Naive B cell (primary cell): Measurements from ENCODE around the gene RPL28. TPM values are rescaled to one million over a fixed set of nuclear protein-coding genes. Genes with fewer than 3 reads are reported as not detected.
"Not testable (repeated sequence)": the region's sequence is repeated elsewhere in the genome, so short reads cannot be mapped to it uniquely, and the experiment has no call there.

Experiments used
- ATAC-seq, 2 donors: fragments of 150-1000 bp; cut with Tn5 transposase; 2 replicates each; pipeline ENCODE4 v1.10.0; 2021; ENCODE audit warnings: low read depth in 2 of 2, mild to moderate bottlenecking in 2 of 2, moderate library complexity in 2 of 2
- DNase-seq: peaks from one replicate; pipeline ENCODE4 v3.0.0; 2022
- H3K27ac Mint-ChIP-seq, 6 donors: one replicate each; pipeline ENCODE4 v1.8.0; 2020 to 2022; ENCODE audit warnings: mild to moderate bottlenecking in 6 of 6, mixed read lengths in 6 of 6, moderate library complexity in 5 of 6, inconsistent platforms in 2 of 6
- H3K27me3 Mint-ChIP-seq, 3 donors: one replicate each; pipeline ENCODE4 v1.8.0; 2021 to 2022; ENCODE audit warnings: mixed read lengths in 3 of 3, mild to moderate bottlenecking in 1 of 3
- H3K36me3 Mint-ChIP-seq, 2 donors: one replicate each; pipeline ENCODE4 v1.8.0; 2020 to 2022; ENCODE audit warnings: mixed read lengths in 2 of 2, inconsistent platforms in 1 of 2, mild to moderate bottlenecking in 1 of 2
- H3K4me1 Mint-ChIP-seq, 3 donors: one replicate each; pipeline ENCODE4 v1.8.0; 2020 to 2022; ENCODE audit warnings: mixed read lengths in 3 of 3, inconsistent platforms in 1 of 3, mild to moderate bottlenecking in 1 of 3, moderate library complexity in 1 of 3
- H3K4me3 Mint-ChIP-seq, 8 donors: one replicate each; pipeline ENCODE4 v1.8.0; 2020 to 2022; ENCODE audit warnings: mild to moderate bottlenecking in 8 of 8, mixed read lengths in 8 of 8, moderate library complexity in 8 of 8, inconsistent platforms in 2 of 8
- H3K9me3 Mint-ChIP-seq, 7 donors: one replicate each; pipeline ENCODE4 v1.8.0; 2020 to 2022; ENCODE audit warnings: mixed read lengths in 7 of 7, mild to moderate bottlenecking in 5 of 7, inconsistent platforms in 2 of 7, moderate library complexity in 1 of 7
- polyA plus RNA-seq, 6 donors: library from polyadenylated mRNA; unstranded; fragments of 300-500 nt; fragmentation: Illumina TruSeq; gene quantifications; one replicate each; pipeline ENCODE4 v1.2.3, GENCODE V29; 2021; ENCODE audit warnings: low read depth in 6 of 6

RPL28 gene
- polyA plus RNA-seq, 6 donors from 2014 or later: 229 to 734 (median 601) TPM

- H3K36me3 Mint-ChIP-seq: peaks cover 0 to 25% of the 10 kb centered on the region in 2 donors
- peaks cover 22 to 32% (median 32%) of the 10 kb centered on the region in 3 donors for H3K4me1 Mint-ChIP-seq
- peak overlapping the region in 1 of 6 donors; percentile 87 for H3K27ac Mint-ChIP-seq
- H3K9me3 Mint-ChIP-seq: peaks cover 0 to 14% (median 4%) of the 10 kb centered on the region in 7 donors
- H3K4me3 Mint-ChIP-seq: no peak overlapping the region
- peaks cover 47 to 78% (median 73%) of the 10 kb centered on the region in 3 donors for H3K27me3 Mint-ChIP-seq
- no peak for DNase-seq
- no peak for ATAC-seq
These were observed 53.3 kb downstream of the RPL28 start for GRCh38 chr19:55439052-55439451.

GRCh38 chr19:55440411-55441105, 54.8 kb downstream of the RPL28 start:
- Mint-ChIP-seq H3K9me3 (peaks cover 0 to 14% (median 4%) of the 10 kb centered on the region in 7 donors), H3K36me3 (peaks cover 0 to 25% of the 10 kb centered on the region in 2 donors), H3K4me1 (peaks cover 22 to 35% (median 32%) of the 10 kb centered on the region in 3 donors), H3K4me3 (peak overlapping the region in 6 of 8 donors; percentile 34 to 72 (median 64)), H3K27ac (peak overlapping the region in 2 of 6 donors; percentile 10 to 26), H3K27me3 (peaks cover 60 to 92% (median 85%) of the 10 kb centered on the region in 3 donors)
- DNase-seq: no peak
- ATAC-seq: no peak

DNA sequence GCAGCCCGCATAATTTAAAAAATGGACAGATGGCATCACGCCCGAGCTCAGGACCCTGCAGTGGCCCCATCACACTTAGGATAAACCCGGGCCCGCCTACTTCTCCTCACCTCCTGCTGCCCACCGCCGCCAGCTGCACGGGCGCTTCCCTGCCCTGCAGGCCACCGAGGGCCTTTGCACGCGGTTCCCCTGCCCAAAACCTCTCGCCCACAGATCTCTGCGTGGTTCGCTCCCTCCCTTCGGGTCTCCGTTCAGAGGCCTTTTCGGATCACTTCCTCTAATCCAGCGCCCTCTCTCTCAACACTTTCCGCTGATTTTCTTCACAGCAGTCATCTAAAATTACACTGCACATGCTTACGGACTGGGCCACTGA, 55.6 kb downstream of the RPL28 start:
- peak overlapping the region in 3 of 6 donors; percentile 26 to 51 (median 33) for H3K27ac Mint-ChIP-seq
- ATAC-seq: peak; percentile 56 to 64
- H3K4me3 Mint-ChIP-seq: peak overlapping the region; percentile 34 to 84 (median 63)
- H3K9me3 Mint-ChIP-seq: peaks cover 0 to 14% (median 4%) of the 10 kb centered on the region in 7 donors
- no peak for DNase-seq
- peaks cover 65 to 92% (median 91%) of the 10 kb centered on the region in 3 donors for H3K27me3 Mint-ChIP-seq
- H3K36me3 Mint-ChIP-seq: peaks cover 0 to 25% of the 10 kb centered on the region in 2 donors
- H3K4me1 Mint-ChIP-seq: peaks cover 22 to 35% (median 32%) of the 10 kb centered on the region in 3 donors

GRCh38 chr19:55441692-55442321, 56.1 kb downstream of the RPL28 start:
- DNase-seq (no peak), ATAC-seq (peak; percentile 17 to 43)
- peaks cover 0 to 14% (median 4%) of the 10 kb centered on the region in 7 donors for H3K9me3 Mint-ChIP-seq
- H3K27me3 Mint-ChIP-seq: peaks cover 61 to 88% (median 86%) of the 10 kb centered on the region in 3 donors
- H3K27ac Mint-ChIP-seq: peak overlapping the region in 3 of 6 donors; percentile 18 to 26 (median 21)
- peak overlapping the region; percentile 5 to 84 (median 63) for H3K4me3 Mint-ChIP-seq
- peaks cover 0 to 25% of the 10 kb centered on the region in 2 donors for H3K36me3 Mint-ChIP-seq
- H3K4me1 Mint-ChIP-seq: peaks cover 22 to 35% (median 32%) of the 10 kb centered on the region in 3 donors

DNA sequence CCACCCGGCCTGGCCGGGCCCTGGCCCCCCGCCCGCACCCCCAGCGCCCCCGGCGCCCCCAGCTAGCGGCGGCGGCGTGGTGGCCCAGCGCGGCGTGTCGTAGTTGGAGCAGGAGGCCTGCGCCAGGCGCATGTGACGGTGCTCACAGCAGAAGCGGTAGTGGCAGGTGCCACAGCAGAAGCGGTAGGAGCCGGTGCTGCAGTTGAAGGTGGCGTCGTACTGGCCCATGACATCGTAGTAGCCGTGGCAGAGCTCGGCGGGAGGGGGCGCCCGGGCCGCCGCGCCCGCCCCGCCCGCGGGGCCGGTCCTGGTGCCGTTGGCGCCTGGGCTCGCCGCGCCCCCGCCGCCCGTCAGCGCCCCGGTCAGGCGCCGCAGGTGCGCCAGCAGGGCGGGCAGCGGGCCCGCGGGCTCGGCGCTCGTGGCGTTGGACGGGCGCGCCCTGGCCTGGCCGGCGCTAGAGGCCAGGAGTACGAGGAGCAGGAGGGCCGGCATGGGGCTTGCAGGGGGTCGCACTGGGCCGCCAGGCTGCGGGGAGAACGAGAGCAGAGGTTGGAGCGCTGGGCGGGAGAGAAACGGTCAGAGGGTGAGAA, 56.7 kb downstream of the RPL28 start:
- Mint-ChIP-seq H3K27ac (no peak overlapping the region), H3K4me3 (peak overlapping the region in 3 of 8 donors; percentile 61 to 70 (median 70)), H3K4me1 (peaks cover 22 to 33% (median 32%) of the 10 kb centered on the region in 3 donors), H3K36me3 (peaks cover 0 to 25% of the 10 kb centered on the region in 2 donors), H3K9me3 (peaks cover 0 to 14% (median 4%) of the 10 kb centered on the region in 7 donors), H3K27me3 (peaks cover 54 to 81% (median 80%) of the 10 kb centered on the region in 3 donors)
- DNase-seq (no peak), ATAC-seq (peak; percentile 72 to 81)

- ATAC-seq (no peak), DNase-seq (no peak)
- peak within 1 kb of the TSS in 2 of 6 donors; percentile 27 to 32 for H3K27ac Mint-ChIP-seq
- H3K4me1 Mint-ChIP-seq: peaks cover 22 to 33% (median 32%) of the 10 kb centered on the region in 3 donors
- peaks cover 0 to 25% of the 10 kb centered on the region in 2 donors for H3K36me3 Mint-ChIP-seq
- peaks cover 0 to 14% (median 4%) of the 10 kb centered on the region in 7 donors for H3K9me3 Mint-ChIP-seq
- peak within 1 kb of the TSS in 6 of 8 donors; percentile 47 to 70 (median 61) for H3K4me3 Mint-ChIP-seq
- peaks cover 54 to 76% (median 72%) of the 10 kb centered on the region in 3 donors for H3K27me3 Mint-ChIP-seq
These were observed 57.5 kb downstream of the RPL28 start, which contains the start of gene SHISA7 for GRCh38 chr19:55443045-55443823. TSS of gene SHISA7 (minus strand) at chr19:55443300. CDS start at chr19:55442863, 437 bp downstream.

GRCh38 chr19:55443824-55444480, 58.2 kb downstream of the RPL28 start:
- Mint-ChIP-seq H3K27ac (no peak overlapping the region), H3K27me3 (peaks cover 51 to 69% (median 65%) of the 10 kb centered on the region in 3 donors), H3K4me1 (peaks cover 22 to 33% (median 32%) of the 10 kb centered on the region in 3 donors), H3K36me3 (peaks cover 0 to 23% of the 10 kb centered on the region in 2 donors), H3K9me3 (peaks cover 0 to 13% (median 4%) of the 10 kb centered on the region in 7 donors), H3K4me3 (peak overlapping the region in 4 of 8 donors; percentile 20 to 61 (median 53))
- no peak for DNase-seq
- no peak for ATAC-seq

- DNase-seq (no peak), ATAC-seq (no peak)
- Mint-ChIP-seq H3K4me3 (peak overlapping the region in 1 of 8 donors; percentile 52), H3K27me3 (peaks cover 44 to 62% (median 58%) of the 10 kb centered on the region in 3 donors), H3K27ac (peak overlapping the region in 1 of 6 donors; percentile 75), H3K4me1 (peaks cover 18 to 26% (median 25%) of the 10 kb centered on the region in 3 donors), H3K36me3 (peaks cover 0 to 16% of the 10 kb centered on the region in 2 donors), H3K9me3 (peaks cover 0 to 7% (median 2%) of the 10 kb centered on the region in 7 donors)
These were observed 58.9 kb downstream of the RPL28 start for GRCh38 chr19:55444646-55445045.

DNA sequence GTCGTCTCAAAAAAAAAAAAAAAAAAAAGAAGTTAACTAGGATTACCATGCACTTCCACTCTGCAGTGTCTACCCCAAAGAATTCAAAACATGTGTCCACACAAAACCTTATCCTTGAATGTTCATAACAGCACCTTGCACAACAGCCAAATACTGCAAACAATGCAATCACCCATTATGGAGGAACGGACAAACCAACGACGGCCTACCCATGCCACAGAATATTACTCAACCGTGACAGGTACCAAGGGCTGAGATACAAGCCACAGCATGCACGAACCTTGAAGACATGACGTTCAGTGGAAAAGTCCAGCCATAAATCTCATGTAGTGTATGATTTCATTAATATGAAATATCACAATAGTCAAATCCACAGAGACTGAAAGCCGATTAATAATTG, 60.3 kb downstream of the RPL28 start:
- no peak for ATAC-seq
- Mint-ChIP-seq H3K27ac (no peak overlapping the region), H3K27me3 (peaks cover 42 to 54% (median 49%) of the 10 kb centered on the region in 3 donors)

DNA sequence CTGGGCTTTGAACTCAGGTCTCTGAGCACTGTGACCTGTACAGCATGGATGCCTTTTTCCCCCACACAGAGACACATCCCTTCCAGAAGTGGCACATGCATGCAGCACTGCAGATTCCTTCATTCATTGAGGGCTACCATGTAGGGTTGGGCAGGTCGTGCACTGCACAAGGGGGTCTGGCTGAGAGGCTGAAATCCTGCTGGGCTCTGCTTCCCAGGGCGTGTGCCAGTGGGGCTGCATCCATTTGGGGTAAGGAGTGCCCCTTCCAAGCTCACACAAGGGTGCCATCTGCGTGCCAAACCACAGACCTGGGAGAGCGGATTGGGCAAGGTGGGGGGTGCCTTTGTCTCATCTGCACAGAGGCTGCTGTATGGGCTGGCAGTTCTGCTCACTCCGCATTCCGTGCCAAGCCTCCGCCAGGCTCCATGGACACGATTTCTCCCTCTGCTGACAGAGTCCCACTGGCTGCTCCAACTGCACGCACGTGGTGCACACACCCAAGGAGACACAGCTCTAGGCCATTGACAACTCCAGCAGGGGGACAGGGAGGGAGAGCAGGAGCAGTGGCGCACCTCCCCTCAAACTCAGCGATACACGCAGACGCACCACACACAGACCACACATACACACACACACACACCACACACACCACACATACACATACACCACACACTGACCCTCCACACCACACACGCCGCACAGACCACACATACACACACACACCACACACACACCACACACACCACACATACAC, 61.9 kb downstream of the RPL28 start:
- DNase-seq (no peak), ATAC-seq (peak; percentile 8 to 12)
- no peak overlapping the region for H3K4me3 Mint-ChIP-seq
- H3K27me3 Mint-ChIP-seq: peaks cover 34 to 47% (median 39%) of the 10 kb centered on the region in 3 donors
- peaks cover 7 to 23% (median 19%) of the 10 kb centered on the region in 3 donors for H3K4me1 Mint-ChIP-seq
- no peak overlapping the region for H3K27ac Mint-ChIP-seq
- no peaks in the 10 kb centered on the region for H3K9me3 Mint-ChIP-seq
- peaks cover 0 to 8% of the 10 kb centered on the region in 2 donors for H3K36me3 Mint-ChIP-seq

More for the DNA sequence above, 60.3 kb downstream of the RPL28 start:
- no peak overlapping the region for H3K4me3 Mint-ChIP-seq
- peaks cover 0 to 7% of the 10 kb centered on the region in 2 donors for H3K36me3 Mint-ChIP-seq
- peaks cover 0 to 5% (median under 1%) of the 10 kb centered on the region in 7 donors for H3K9me3 Mint-ChIP-seq
- DNase-seq: no peak
- H3K4me1 Mint-ChIP-seq: peaks cover 7 to 27% (median 24%) of the 10 kb centered on the region in 3 donors

- Mint-ChIP-seq H3K4me1 (peaks cover 7 to 20% (median 14%) of the 10 kb centered on the region in 3 donors), H3K27me3 (peaks cover 31 to 45% (median 40%) of the 10 kb centered on the region in 3 donors)
- DNase-seq, ATAC-seq, H3K36me3 Mint-ChIP-seq, H3K9me3 Mint-ChIP-seq, H3K4me3 Mint-ChIP-seq, H3K27ac Mint-ChIP-seq: not testable (repeated sequence)
These were observed 62.4 kb downstream of the RPL28 start for GRCh38 chr19:55448175-55448490.
